NCI-H82 treated with DMSO at 0.1 percent for 48 hours (cell line): ENCODE results near the gene FASN.

ENCODE experiments used
- DNase-seq: peaks from one replicate; lab custom pipeline; 2025; ENCODE audit not compliant: unreplicated experiment; lab: John Stamatoyannopoulos, UW

FASN gene

DNA sequence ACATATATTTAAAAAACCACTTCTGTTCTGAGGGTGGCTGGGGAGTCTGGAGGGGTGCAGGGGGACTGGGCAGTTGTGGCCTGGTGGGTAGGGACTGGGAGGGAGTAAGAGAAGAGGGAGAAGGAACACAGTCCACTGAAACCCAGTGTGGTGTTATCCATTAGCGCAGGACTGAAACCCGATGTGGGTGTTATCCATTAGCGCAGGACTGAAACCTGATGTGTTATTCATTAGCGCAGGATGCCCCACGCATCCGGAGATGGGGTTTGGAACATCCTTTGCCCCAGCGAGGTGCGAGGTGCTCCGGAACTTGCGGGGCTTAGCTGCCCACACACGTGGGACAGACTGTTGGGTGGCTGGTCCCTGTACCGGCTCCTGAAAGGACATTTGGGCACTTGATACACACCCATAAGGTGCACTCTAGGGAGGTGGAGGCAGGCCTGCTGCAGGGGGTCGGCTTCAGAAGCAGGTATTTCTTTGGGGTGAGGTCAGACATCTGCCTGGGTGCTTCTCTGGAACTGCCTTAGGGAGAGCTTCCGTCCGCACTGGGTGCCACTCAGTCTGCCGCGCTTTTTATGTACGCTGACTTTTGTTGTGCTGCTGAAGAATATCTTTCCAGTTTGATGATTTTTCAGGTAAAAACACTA lies 20.3 kb upstream of the FASN start:
- DNase-seq = no peak

GRCh38 chr17:82117139-82118090 lies 19.4 kb upstream of the FASN start:
- no peak for DNase-seq

DNA sequence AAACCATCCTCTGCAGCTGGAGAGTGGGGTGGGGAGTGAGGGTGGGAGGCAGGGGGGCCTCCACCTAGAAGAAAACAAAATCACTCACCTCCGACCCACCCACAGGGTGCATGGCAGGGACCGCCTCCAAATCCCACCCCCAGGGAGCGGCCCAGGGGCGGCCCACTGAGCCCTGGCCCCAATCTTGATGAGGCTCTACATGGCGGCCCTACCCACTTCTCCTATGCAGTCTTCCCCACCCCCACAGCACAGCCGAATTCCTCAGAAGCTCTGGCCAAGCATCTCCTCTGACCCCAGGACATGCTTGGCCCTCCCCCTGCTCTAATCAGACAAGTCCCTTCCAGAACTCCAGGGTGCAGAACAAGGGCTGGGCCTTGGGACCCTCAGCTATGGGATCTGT lies 18.2 kb upstream of the FASN start:
- no peak for DNase-seq

GRCh38 chr17:82114872-82115271 lies 16.8 kb upstream of the FASN start:
- DNase-seq = no peak

- no peak for DNase-seq
These were observed 16.4 kb upstream of the FASN start for GRCh38 chr17:82114447-82114846.

DNA sequence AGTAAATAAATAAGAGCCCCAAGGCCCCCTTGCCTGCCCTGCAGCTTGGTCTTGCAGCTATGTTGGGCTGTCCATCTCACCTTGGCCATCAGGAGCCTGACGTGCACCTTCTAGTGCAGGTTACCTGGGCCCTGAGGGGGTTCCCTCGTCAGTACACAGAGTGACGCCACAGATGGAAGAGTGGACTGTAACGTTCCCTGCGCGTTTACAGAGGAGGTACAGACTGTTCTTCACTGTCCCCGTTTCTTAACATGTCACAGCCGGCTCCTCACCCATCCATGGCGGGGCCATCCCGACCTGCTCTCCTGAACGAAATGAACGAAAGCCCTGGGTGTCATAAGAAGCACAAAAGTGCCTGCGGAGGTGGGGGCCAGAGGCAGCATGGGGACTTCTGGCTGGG lies 15.9 kb upstream of the FASN start:
- DNase-seq = no peak

GRCh38 chr17:82113422-82113821 lies 15.4 kb upstream of the FASN start:
- DNase-seq = no peak

GRCh38 chr17:82112914-82113311 lies 14.9 kb upstream of the FASN start:
- no peak for DNase-seq

GRCh38 chr17:82112181-82112913 lies 14.3 kb upstream of the FASN start:
- DNase-seq = no peak

GRCh38 chr17:82110298-82110697 lies 12.3 kb upstream of the FASN start:
- no peak for DNase-seq

GRCh38 chr17:82108961-82109475 lies 11.0 kb upstream of the FASN start:
- no peak for DNase-seq

DNA sequence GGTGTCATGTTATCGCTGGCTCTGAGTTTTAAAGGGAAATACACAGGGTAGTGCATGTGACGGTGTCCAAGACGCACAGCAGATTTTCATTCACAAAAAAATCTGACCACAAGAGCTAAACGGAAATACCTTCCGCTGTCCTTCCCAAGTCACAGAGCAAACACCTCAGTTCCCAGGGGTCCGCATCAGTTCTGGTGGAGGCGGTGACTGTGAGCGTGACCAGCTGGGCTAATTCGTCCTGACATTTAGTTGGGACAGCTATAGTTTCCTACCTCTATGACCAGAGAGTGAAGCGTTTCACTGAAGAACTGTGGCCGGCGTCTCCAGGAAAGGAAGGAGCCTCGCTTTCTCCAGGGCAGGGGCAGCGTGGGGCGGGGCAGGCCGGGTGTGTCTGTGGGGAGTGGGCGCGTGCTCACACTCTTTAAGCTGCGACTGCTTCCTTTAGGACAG lies 10.5 kb upstream of the FASN start:
- DNase-seq = no peak

DNA sequence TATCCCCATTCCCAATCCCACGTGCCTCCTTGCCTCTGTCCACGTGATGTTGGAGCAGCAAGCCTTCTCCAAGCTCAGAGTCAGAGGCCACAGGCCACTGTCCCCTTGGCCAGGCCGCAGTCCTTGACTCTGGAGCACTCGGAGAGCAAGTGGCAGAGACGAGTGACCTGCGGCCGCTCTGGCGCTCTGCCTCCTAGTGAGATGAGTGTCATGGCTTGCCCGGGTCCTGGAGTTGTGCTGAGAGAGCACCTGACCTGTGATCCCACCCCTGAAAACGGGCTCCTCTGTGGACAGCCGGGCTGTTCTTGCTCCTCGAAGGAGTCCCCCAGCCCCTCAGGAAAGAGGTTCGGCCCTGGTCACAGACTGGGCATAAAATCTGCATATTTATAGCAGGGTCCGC lies 10.0 kb upstream of the FASN start:
- no peak for DNase-seq

DNA sequence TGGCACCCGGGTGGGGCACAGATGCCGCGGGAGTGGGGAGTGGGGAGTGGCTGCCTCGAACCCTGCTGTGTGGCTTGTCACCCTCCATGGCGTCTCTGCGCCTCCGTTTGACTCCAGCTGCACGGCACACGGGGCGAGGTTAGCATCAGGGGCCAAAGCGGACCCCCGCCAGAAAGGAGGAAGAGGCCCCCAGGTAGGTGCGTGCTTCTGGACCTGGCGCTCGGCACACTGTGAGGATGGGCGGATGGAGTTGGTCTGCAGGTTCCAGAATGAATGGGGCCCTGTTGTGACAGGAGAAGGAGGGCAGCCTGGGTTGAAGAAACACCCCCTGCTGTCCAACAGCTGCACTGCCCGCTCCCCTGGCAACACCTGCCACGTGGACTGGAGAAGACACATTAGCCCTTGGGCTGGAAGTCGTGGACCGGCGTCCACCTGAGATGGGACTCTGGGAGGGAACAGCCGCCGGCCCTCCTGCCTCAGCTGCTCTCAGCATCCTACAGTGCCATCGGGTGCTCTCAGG lies 9.4 kb upstream of the FASN start:
- DNase-seq = no peak

DNA sequence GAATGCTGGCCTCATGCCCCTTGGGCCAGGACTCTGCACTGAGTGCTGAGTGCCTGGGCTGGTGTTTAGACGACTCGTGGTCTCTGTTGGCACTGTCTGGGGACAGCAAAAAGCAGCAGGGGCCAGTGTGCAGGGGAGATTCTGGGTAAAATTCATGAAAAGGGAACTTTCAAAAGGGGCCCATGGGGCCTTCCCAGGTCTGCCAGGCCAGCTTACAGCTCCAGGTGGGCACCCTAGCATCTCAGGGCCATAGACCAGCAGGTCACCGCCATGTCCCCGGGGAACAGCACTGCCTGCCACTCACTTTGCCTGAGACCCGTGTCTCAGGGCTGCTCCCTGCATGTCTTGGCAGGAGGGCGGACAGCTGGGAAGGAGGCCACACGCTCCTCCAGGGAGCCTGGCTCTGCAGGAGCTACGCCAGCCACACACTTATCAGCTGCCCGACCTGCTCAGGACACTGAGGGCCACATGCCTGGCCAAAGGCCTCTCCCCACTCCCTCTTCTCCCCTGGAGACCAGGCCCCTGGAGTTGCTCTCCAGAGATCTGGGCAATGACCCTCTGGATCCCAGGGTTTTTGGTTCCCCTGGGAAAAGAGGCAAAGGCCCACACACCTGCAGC lies 8.8 kb upstream of the FASN start:
- no peak for DNase-seq

DNA sequence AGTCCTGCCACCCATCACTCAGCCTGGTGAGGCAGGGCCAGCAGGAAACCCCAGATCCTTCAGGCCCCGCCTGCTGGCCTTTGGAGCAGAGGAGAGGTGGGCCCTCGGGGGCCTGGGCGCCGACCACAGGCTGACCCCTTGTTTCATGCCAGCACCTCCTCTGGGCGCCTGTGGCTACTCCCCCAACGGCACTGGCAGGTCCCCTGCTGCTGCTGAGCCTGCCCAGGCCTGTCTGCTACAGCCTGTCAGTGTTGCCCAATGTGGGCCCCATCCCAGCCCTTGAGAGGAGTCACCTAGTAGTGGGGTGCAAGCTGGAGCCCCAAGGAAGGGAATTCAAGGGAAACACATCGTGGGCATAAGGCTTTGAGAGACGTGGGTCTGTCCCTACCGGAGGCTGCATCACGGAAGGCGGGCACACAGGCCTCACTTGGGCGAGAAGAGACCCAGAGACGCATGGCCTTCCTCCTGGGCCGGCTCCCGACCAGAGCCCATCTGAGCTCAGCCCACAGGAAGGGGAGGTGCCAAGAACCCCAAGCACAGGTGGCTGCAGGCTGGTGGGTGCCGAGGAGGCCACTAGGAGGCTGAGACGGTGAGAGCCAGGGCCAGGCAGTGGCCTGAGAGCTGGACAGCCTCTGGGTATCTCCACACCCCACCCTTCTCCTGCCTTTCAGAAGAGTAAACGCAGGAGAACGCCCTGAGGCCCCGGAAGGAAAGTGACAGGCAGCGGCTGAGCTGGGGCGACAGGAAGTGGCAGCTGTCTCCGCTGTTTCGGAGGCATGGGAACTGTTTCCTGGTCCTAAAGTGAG lies 8.0 kb upstream of the FASN start:
- no peak for DNase-seq

- no peak for DNase-seq
These were observed 7.4 kb upstream of the FASN start for GRCh38 chr17:82105417-82105881.

DNA sequence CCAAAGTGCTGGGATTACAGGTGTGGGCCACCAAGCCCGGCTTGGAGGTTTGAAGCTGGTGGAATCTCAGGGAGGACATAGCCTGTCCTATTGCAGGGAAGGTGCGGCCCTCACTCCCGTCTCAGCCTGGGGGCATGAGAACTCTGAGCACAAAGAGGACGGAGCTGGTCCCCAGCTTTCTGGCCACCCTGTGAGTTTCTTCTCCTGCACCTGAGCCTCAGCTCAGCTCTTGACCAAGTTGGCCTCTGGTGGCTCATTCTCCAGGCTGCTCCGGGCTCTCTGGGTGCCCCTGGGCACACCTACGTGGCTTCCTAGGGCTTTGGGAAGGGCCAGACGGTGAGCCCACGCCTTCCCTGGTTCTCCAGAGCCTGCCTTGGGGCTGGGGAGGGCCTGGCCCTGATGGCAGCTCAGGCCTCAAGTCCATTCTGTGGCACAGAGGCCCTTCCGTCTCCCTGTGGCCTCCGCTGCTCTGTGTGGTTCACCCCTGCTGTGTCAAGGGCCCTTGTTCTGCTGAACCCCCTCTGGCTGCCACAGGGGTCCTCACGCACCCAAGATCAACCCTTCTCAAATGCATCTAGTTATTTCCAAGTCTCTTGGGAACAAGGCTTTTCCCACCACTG lies 6.9 kb upstream of the FASN start:
- DNase-seq = no peak
